ENCODE measurements around the gene PDLIM1. TPM values are rescaled to one million over a fixed set of nuclear protein-coding genes. Genes with fewer than 3 reads are reported as not detected.
"Not testable (repeated sequence)": the region's sequence is repeated elsewhere in the genome, so short reads cannot be mapped to it uniquely, and the experiment has no call there.

Gene PDLIM1
- total and polyA plus RNA-seq, 10 of the 15 experiments (the other 5 are each of a cell fraction or from before 2014, with no cell fraction given) = 95.7 to 714 (median 309) TPM

DNA sequence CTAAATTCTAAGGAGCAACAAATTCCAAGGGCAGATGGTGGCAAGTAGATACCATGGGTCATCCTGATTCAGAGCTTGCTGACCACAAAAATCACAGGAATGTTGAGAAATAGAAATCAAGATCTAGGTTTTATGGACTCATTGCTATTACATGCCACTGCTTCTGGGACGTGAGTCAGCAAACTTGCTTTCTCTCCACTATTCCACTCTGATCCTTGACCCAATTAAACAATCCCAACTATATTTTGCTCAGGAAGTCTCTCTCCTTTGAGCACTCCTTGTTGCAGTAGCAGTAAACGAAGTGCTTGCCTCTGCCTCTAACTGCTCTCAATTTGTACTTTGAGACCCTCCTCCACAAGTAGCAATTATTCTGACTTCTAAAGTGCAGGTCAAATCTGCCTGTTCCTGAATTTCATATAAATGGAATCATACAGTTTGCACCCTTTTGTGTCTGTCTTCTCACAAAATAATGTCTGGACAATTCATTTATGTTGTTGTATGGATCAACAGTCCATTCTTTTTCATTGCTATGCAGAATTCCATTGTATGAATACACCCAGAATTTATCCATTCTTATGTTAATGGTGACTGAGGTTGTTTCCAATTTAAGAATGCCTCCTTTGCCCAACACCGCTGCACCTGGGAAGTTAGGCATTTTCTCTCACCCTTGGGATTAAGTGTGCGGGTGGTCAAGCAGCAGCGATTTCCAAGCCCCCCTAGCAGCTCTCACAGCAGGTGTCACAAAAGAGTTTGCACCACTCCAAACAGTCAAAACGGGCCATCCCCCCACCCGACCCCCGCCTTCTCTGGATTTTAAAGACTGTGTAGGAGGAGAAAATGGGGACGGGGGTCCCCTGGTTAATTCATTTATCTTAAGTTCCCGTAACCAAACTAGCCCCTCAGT, 60.8 kb downstream of the PDLIM1 start:
- ChIA-PET POLR2A (no interaction called here), CTCF (interaction anchor here (1.4 kb wide), 1 partner anchor 132 kb away, joined by 5 read pairs; no protein-coding TSS in a partner anchor), SMC1A (ENCODE audit: uncharacterized antibody, unreplicated experiment) (interaction anchor here (1.4 kb wide), 1 partner anchor 17 kb away, joined by 4 read pairs; no protein-coding TSS in a partner anchor), RAD21 (ENCODE audit: unreplicated experiment) (no interaction called here)
- H3K27ac ChIP-seq (ENCODE audit: control insufficient read depth, insufficient read depth) = peak overlapping the region; percentile 71
- no peaks in the 10 kb centered on the region for H3K9me3 ChIP-seq (replicated peaks; ENCODE audit: control insufficient read depth, insufficient read depth, low read length)
- no peak for DNase-seq (ENCODE audit: low read depth, low spot score)
- in situ Hi-C loops (cut with MboI) = no loop called here
- no peak for FAIRE-seq
- H2AFZ ChIP-seq (ENCODE audit: control insufficient read depth, low read depth, low read length) = peak overlapping the region; percentile 99
- H3K27me3 ChIP-seq (replicated peaks in 1 of 2; ENCODE audit: control insufficient read depth in 2 of 2, insufficient read depth in 2 of 2, low read length in 1 of 2) = no peaks in the 10 kb centered on the region
- H4K20me1 ChIP-seq (ENCODE audit: control insufficient read depth, insufficient read depth) = no peaks in the 10 kb centered on the region
- H3K79me2 ChIP-seq (ENCODE audit: control insufficient read depth, insufficient read depth, low read length) = no peaks in the 10 kb centered on the region
- TF ChIP-seq IRF3 (IDR thresholded peaks at IDR 0.05) (no peak), BMI1 (IDR thresholded peaks at IDR 0.05; ENCODE audit: borderline replicate concordance) (no peak), IRF4 (IDR thresholded peaks at IDR 0.05; ENCODE audit: low read depth, low read length) (no peak)
- H3K9ac ChIP-seq (ENCODE audit: control insufficient read depth, insufficient read depth, low read length) = peak overlapping the region; percentile 76
- H3K36me3 ChIP-seq (ENCODE audit: control insufficient read depth in 2 of 2, insufficient read depth in 2 of 2, low read length in 1 of 2) = peaks cover 7 to 9% of the 10 kb centered on the region in 2 experiments
- peak overlapping the region; percentile 69; the same call in 1 of the 2 replicates for H3K4me3 ChIP-seq
- WGBS (ENCODE audit: insufficient coverage, insufficient replicate concordance, low lambda C conversion rate, missing lambda C conversion rate) = 53% methylated on average over 10 of the region's 10 CpGs
- H3K4me2 ChIP-seq (ENCODE audit: control insufficient read depth, insufficient read depth) = peak overlapping the region; percentile 99
- ATAC-seq = no peak
- BruUV-seq (replicated peaks) = no TSS peak
- intact Hi-C loops (cut with micrococcal nuclease; ENCODE audit: unreplicated experiment) = no loop called here
- H3K4me1 ChIP-seq (ENCODE audit: control insufficient read depth, insufficient read depth, low read length) = peaks cover 7% of the 10 kb centered on the region

DNA sequence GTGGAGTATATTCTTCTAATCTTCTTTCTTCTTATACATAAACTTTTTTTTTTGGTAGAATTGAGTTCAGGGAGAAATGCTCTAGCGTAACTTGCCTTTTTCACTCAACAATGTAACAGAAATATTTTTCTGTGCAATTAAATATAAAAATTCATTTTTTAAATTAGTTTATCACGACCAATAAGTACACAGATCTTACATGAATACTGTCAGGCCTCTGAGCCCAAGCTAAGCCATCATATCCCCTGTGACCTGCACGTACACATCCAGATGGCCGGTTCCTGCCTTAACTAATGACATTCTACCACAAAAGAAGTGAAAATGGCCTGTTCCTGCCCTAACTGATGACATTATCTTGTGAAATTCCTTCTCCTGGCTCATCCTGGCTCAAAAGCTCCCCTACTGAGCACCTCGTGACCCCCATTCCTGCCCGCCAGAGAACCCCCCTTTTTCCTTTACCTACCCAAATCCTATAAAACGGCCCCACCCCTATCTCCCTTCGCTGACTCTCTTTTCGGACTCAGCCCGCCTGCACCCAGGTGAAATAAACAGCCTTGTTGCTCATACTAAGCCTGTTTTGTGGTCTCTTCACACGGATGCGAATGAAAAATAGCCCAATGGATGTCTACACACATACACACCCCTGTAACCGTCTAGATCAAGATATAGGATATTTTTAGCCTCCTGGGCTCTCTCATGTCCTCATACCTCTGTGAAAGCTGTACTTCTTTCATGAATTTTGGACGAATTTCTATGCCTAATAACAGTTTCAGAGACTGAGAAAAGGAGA, 61.7 kb downstream of the PDLIM1 start:
- SMC1A ChIA-PET (ENCODE audit: uncharacterized antibody, unreplicated experiment); H3K79me2 ChIP-seq (ENCODE audit: control insufficient read depth, insufficient read depth, low read length); DNase-seq (ENCODE audit: low read depth, low spot score); FAIRE-seq; H3K4me2 ChIP-seq (ENCODE audit: control insufficient read depth, insufficient read depth); H3K4me1 ChIP-seq (ENCODE audit: control insufficient read depth, insufficient read depth, low read length); H3K27me3 ChIP-seq (replicated peaks in 1 of 2; ENCODE audit: control insufficient read depth in 2 of 2, insufficient read depth in 2 of 2, low read length in 1 of 2); H3K4me3 ChIP-seq; H4K20me1 ChIP-seq (ENCODE audit: control insufficient read depth, insufficient read depth); CTCF ChIA-PET; H3K9me3 ChIP-seq (replicated peaks; ENCODE audit: control insufficient read depth, insufficient read depth, low read length); H2AFZ ChIP-seq (ENCODE audit: control insufficient read depth, low read depth, low read length); H3K36me3 ChIP-seq (ENCODE audit: control insufficient read depth in 2 of 2, insufficient read depth in 2 of 2, low read length in 1 of 2); intact Hi-C loops (cut with micrococcal nuclease; ENCODE audit: unreplicated experiment); POLR2A ChIA-PET; H3K27ac ChIP-seq (ENCODE audit: control insufficient read depth, insufficient read depth); in situ Hi-C loops (cut with MboI); RAD21 ChIA-PET (ENCODE audit: unreplicated experiment); H3K9ac ChIP-seq (ENCODE audit: control insufficient read depth, insufficient read depth, low read length); ATAC-seq; BruUV-seq (replicated peaks): not testable (repeated sequence)
- 80% methylated on average over 12 of the region's 14 CpGs for WGBS (ENCODE audit: insufficient coverage, insufficient replicate concordance, low lambda C conversion rate, missing lambda C conversion rate)

Measured in GM12878 (cell line).